Breast epithelium (tissue), 3 donors: ENCODE measurements around the gene DDX31.

Experiments
- POLR2A ChIP-seq: fragments of 450-650 bp; IDR thresholded peaks from one replicate; pipeline ENCODE4 v1.6.1; 2016; ENCODE audit warnings: antibody characterized with exemption, mild to moderate bottlenecking, moderate library complexity
- TF ChIP-seq, protein P1 (sequence below), 3 donors: fragments of 450-650 bp; IDR thresholded peaks; one replicate each; pipeline ENCODE4 v1.5.1; 2016 to 2017; ENCODE audit warnings: antibody characterized with exemption in 3 of 3, mild to moderate bottlenecking in 3 of 3, moderate library complexity in 3 of 3

GRCh38 chr9:132572921-132573320, 96.9 kb downstream of the DDX31 start:
- TF ChIP-seq, protein P1, sequence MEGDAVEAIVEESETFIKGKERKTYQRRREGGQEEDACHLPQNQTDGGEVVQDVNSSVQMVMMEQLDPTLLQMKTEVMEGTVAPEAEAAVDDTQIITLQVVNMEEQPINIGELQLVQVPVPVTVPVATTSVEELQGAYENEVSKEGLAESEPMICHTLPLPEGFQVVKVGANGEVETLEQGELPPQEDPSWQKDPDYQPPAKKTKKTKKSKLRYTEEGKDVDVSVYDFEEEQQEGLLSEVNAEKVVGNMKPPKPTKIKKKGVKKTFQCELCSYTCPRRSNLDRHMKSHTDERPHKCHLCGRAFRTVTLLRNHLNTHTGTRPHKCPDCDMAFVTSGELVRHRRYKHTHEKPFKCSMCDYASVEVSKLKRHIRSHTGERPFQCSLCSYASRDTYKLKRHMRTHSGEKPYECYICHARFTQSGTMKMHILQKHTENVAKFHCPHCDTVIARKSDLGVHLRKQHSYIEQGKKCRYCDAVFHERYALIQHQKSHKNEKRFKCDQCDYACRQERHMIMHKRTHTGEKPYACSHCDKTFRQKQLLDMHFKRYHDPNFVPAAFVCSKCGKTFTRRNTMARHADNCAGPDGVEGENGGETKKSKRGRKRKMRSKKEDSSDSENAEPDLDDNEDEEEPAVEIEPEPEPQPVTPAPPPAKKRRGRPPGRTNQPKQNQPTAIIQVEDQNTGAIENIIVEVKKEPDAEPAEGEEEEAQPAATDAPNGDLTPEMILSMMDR (IDR thresholded peaks at IDR 0.05), result no peak
- TF ChIP-seq POLR2A, result no peak
